GM21723 (cell line): ENCODE results near the gene PCDHGA1.

ENCODE experiments used
- ATAC-seq: cut with Tn5 transposase; IDR thresholded peaks from one replicate; pipeline ENCODE4 v1.9.1; 2021; ENCODE audit warnings: mild to moderate bottlenecking, moderate library complexity; ENCODE audit not compliant: unreplicated experiment

The PCDHGA1 gene

GRCh38 chr5:141512390-141512910 is 182.1 kb downstream of the PCDHGA1 start:
- ATAC-seq = no peak

- ATAC-seq = no peak
Observed at GRCh38 chr5:141512911-141513626, 182.8 kb downstream of the PCDHGA1 start.

GRCh38 chr5:141513627-141514329 is 183.5 kb downstream of the PCDHGA1 start:
- peak; percentile 33 for ATAC-seq

- peak; percentile 7 for ATAC-seq
Observed at GRCh38 chr5:141514330-141515133, 184.2 kb downstream of the PCDHGA1 start.

- no peak for ATAC-seq
Observed at GRCh38 chr5:141515141-141515540, 184.8 kb downstream of the PCDHGA1 start.

- ATAC-seq = no peak
Observed at GRCh38 chr5:141515946-141516671, 185.8 kb downstream of the PCDHGA1 start.

- no peak for ATAC-seq
Observed at GRCh38 chr5:141516672-141517025, 186.3 kb downstream of the PCDHGA1 start.

GRCh38 chr5:141517312-141517711 is 187.0 kb downstream of the PCDHGA1 start:
- no peak for ATAC-seq

GRCh38 chr5:141517880-141518617 is 187.7 kb downstream of the PCDHGA1 start:
- ATAC-seq = no peak

- no peak for ATAC-seq
Observed at GRCh38 chr5:141518618-141519015, 188.3 kb downstream of the PCDHGA1 start.

- no peak for ATAC-seq
Observed at GRCh38 chr5:141519605-141520565, 189.6 kb downstream of the PCDHGA1 start.

GRCh38 chr5:141521244-141521781 is 191.0 kb downstream of the PCDHGA1 start:
- no peak for ATAC-seq

- no peak for ATAC-seq
Observed at GRCh38 chr5:141522301-141522700, 192.0 kb downstream of the PCDHGA1 start.

- no peak for ATAC-seq
Observed at GRCh38 chr5:141523991-141524390, 193.7 kb downstream of the PCDHGA1 start.

- peak; percentile 67 for ATAC-seq
Observed at GRCh38 chr5:141524604-141525597, 194.6 kb downstream of the PCDHGA1 start.

- no peak for ATAC-seq
Observed at GRCh38 chr5:141525653-141526052, 195.3 kb downstream of the PCDHGA1 start.

- no peak for ATAC-seq
Observed at GRCh38 chr5:141527426-141527825, 197.1 kb downstream of the PCDHGA1 start.
